ENCODE measurements around the gene KCNJ2. TPM values are rescaled to one million over a fixed set of nuclear protein-coding genes. Genes with fewer than 3 reads are reported as not detected.

Gene KCNJ2
- total and polyA plus RNA-seq, 10 of the 15 experiments (the other 5 are each of a cell fraction or from before 2014, with no cell fraction given), result 1.6 to 10.1 (median 3.2) TPM

- TF ChIP-seq BCLAF1 (IDR thresholded peaks at IDR 0.05), result no peak
- TF ChIP-seq SUZ12 (IDR thresholded peaks at IDR 0.05; ENCODE audit: unreplicated experiment), result no peak
- TF ChIP-seq CHD2 (IDR thresholded peaks at IDR 0.05; ENCODE audit: borderline replicate concordance, low read depth, low read length), result no peak
- peak; percentile 80; the same call in 1 of the 2 replicates for TF ChIP-seq RCOR1 (conservative IDR thresholded peaks at IDR 0.05; ENCODE audit: low read depth, low read length)
- peak; percentile 39; the same call in 1 of the 2 replicates for TF ChIP-seq MTA2 (IDR thresholded peaks at IDR 0.05; ENCODE audit: low read depth)
- TF ChIP-seq, protein P1, sequence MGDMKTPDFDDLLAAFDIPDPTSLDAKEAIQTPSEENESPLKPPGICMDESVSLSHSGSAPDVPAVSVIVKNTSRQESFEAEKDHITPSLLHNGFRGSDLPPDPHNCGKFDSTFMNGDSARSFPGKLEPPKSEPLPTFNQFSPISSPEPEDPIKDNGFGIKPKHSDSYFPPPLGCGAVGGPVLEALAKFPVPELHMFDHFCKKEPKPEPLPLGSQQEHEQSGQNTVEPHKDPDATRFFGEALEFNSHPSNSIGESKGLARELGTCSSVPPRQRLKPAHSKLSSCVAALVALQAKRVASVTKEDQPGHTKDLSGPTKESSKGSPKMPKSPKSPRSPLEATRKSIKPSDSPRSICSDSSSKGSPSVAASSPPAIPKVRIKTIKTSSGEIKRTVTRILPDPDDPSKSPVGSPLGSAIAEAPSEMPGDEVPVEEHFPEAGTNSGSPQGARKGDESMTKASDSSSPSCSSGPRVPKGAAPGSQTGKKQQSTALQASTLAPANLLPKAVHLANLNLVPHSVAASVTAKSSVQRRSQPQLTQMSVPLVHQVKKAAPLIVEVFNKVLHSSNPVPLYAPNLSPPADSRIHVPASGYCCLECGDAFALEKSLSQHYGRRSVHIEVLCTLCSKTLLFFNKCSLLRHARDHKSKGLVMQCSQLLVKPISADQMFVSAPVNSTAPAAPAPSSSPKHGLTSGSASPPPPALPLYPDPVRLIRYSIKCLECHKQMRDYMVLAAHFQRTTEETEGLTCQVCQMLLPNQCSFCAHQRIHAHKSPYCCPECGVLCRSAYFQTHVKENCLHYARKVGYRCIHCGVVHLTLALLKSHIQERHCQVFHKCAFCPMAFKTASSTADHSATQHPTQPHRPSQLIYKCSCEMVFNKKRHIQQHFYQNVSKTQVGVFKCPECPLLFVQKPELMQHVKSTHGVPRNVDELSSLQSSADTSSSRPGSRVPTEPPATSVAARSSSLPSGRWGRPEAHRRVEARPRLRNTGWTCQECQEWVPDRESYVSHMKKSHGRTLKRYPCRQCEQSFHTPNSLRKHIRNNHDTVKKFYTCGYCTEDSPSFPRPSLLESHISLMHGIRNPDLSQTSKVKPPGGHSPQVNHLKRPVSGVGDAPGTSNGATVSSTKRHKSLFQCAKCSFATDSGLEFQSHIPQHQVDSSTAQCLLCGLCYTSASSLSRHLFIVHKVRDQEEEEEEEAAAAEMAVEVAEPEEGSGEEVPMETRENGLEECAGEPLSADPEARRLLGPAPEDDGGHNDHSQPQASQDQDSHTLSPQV (IDR thresholded peaks at IDR 0.05), result no peak
- no peak for TF ChIP-seq BMI1 (IDR thresholded peaks at IDR 0.05; ENCODE audit: borderline replicate concordance)
- no peak for TF ChIP-seq RELA (IDR thresholded peaks at IDR 0.05; ENCODE audit: borderline replicate concordance, partially characterized antibody)
- no peak for TF ChIP-seq IRF5 (IDR thresholded peaks at IDR 0.05; ENCODE audit: borderline replicate concordance)
- TF ChIP-seq, protein P2, sequence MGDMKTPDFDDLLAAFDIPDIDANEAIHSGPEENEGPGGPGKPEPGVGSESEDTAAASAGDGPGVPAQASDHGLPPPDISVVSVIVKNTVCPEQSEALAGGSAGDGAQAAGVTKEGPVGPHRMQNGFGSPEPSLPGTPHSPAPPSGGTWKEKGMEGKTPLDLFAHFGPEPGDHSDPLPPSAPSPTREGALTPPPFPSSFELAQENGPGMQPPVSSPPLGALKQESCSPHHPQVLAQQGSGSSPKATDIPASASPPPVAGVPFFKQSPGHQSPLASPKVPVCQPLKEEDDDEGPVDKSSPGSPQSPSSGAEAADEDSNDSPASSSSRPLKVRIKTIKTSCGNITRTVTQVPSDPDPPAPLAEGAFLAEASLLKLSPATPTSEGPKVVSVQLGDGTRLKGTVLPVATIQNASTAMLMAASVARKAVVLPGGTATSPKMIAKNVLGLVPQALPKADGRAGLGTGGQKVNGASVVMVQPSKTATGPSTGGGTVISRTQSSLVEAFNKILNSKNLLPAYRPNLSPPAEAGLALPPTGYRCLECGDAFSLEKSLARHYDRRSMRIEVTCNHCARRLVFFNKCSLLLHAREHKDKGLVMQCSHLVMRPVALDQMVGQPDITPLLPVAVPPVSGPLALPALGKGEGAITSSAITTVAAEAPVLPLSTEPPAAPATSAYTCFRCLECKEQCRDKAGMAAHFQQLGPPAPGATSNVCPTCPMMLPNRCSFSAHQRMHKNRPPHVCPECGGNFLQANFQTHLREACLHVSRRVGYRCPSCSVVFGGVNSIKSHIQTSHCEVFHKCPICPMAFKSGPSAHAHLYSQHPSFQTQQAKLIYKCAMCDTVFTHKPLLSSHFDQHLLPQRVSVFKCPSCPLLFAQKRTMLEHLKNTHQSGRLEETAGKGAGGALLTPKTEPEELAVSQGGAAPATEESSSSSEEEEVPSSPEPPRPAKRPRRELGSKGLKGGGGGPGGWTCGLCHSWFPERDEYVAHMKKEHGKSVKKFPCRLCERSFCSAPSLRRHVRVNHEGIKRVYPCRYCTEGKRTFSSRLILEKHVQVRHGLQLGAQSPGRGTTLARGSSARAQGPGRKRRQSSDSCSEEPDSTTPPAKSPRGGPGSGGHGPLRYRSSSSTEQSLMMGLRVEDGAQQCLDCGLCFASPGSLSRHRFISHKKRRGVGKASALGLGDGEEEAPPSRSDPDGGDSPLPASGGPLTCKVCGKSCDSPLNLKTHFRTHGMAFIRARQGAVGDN (IDR thresholded peaks at IDR 0.05), result no peak
- TF ChIP-seq, protein P3, sequence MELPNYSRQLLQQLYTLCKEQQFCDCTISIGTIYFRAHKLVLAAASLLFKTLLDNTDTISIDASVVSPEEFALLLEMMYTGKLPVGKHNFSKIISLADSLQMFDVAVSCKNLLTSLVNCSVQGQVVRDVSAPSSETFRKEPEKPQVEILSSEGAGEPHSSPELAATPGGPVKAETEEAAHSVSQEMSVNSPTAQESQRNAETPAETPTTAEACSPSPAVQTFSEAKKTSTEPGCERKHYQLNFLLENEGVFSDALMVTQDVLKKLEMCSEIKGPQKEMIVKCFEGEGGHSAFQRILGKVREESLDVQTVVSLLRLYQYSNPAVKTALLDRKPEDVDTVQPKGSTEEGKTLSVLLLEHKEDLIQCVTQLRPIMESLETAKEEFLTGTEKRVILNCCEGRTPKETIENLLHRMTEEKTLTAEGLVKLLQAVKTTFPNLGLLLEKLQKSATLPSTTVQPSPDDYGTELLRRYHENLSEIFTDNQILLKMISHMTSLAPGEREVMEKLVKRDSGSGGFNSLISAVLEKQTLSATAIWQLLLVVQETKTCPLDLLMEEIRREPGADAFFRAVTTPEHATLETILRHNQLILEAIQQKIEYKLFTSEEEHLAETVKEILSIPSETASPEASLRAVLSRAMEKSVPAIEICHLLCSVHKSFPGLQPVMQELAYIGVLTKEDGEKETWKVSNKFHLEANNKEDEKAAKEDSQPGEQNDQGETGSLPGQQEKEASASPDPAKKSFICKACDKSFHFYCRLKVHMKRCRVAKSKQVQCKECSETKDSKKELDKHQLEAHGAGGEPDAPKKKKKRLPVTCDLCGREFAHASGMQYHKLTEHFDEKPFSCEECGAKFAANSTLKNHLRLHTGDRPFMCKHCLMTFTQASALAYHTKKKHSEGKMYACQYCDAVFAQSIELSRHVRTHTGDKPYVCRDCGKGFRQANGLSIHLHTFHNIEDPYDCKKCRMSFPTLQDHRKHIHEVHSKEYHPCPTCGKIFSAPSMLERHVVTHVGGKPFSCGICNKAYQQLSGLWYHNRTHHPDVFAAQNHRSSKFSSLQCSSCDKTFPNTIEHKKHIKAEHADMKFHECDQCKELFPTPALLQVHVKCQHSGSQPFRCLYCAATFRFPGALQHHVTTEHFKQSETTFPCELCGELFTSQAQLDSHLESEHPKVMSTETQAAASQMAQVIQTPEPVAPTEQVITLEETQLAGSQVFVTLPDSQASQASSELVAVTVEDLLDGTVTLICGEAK (IDR thresholded peaks at IDR 0.05; ENCODE audit: borderline replicate concordance), result no peak
Measured at GRCh38 chr17:70137451-70138230, 31.7 kb upstream of the KCNJ2 start (continued).
